ENCODE results near the gene PLPP4.

Gene PLPP4

GRCh38 chr10:120574981-120575380 lies 118.0 kb downstream of the PLPP4 start:
- Histone ChIP-seq H3K27me3 (ENCODE audit: control insufficient read depth, insufficient read depth, low read length) (no peaks in the 10 kb centered on the region), H3K36me3 (ENCODE audit: control insufficient read depth, insufficient read depth, low read length) (no peaks in the 10 kb centered on the region), H3K9ac (ENCODE audit: low read depth, low read length) (no peak overlapping the region), H3K9me3 (ENCODE audit: control insufficient read depth, insufficient read depth, low read length) (no peaks in the 10 kb centered on the region), H3K27ac (ENCODE audit: low read depth, low read length) (no peak overlapping the region), H3K4me3 (ENCODE audit: low read depth, low read length) (no peak overlapping the region), H3K4me1 (ENCODE audit: control insufficient read depth, insufficient read depth, low read length) (0 out of 2 replicates have a peak, but pooled peaks cover 4% of the 10 kb centered on the region)

GRCh38 chr10:120575411-120575810 lies 118.4 kb downstream of the PLPP4 start:
- Histone ChIP-seq H3K4me1 (ENCODE audit: control insufficient read depth, insufficient read depth, low read length) (0 out of 2 replicates have a peak, but pooled peaks cover 4% of the 10 kb centered on the region), H3K9me3 (ENCODE audit: control insufficient read depth, insufficient read depth, low read length) (no peaks in the 10 kb centered on the region), H3K27me3 (ENCODE audit: control insufficient read depth, insufficient read depth, low read length) (no peaks in the 10 kb centered on the region), H3K9ac (ENCODE audit: low read depth, low read length) (no peak overlapping the region), H3K27ac (ENCODE audit: low read depth, low read length) (no peak overlapping the region), H3K4me3 (ENCODE audit: low read depth, low read length) (no peak overlapping the region), H3K36me3 (ENCODE audit: control insufficient read depth, insufficient read depth, low read length) (no peaks in the 10 kb centered on the region)

GRCh38 chr10:120578134-120578533 lies 121.1 kb downstream of the PLPP4 start:
- Histone ChIP-seq H3K4me1 (ENCODE audit: control insufficient read depth, insufficient read depth, low read length) (no peaks in the 10 kb centered on the region), H3K9me3 (ENCODE audit: control insufficient read depth, insufficient read depth, low read length) (no peaks in the 10 kb centered on the region), H3K4me3 (ENCODE audit: low read depth, low read length) (no peak overlapping the region), H3K36me3 (ENCODE audit: control insufficient read depth, insufficient read depth, low read length) (no peaks in the 10 kb centered on the region), H3K27ac (ENCODE audit: low read depth, low read length) (no peak overlapping the region), H3K27me3 (ENCODE audit: control insufficient read depth, insufficient read depth, low read length) (no peaks in the 10 kb centered on the region), H3K9ac (ENCODE audit: low read depth, low read length) (no peak overlapping the region)

GRCh38 chr10:120578890-120579289 lies 121.9 kb downstream of the PLPP4 start:
- Histone ChIP-seq H3K4me3 (ENCODE audit: low read depth, low read length) (no peak overlapping the region), H3K36me3 (ENCODE audit: control insufficient read depth, insufficient read depth, low read length) (no peaks in the 10 kb centered on the region), H3K4me1 (ENCODE audit: control insufficient read depth, insufficient read depth, low read length) (no peaks in the 10 kb centered on the region), H3K9me3 (ENCODE audit: control insufficient read depth, insufficient read depth, low read length) (no peaks in the 10 kb centered on the region), H3K9ac (ENCODE audit: low read depth, low read length) (no peak overlapping the region), H3K27ac (ENCODE audit: low read depth, low read length) (no peak overlapping the region), H3K27me3 (ENCODE audit: control insufficient read depth, insufficient read depth, low read length) (no peaks in the 10 kb centered on the region)

GRCh38 chr10:120580918-120581895 lies 124.2 kb downstream of the PLPP4 start:
- Histone ChIP-seq H3K27ac (ENCODE audit: low read depth, low read length) (no peak overlapping the region), H3K4me1 (ENCODE audit: control insufficient read depth, insufficient read depth, low read length) (0 out of 2 replicates have a peak, but pooled peaks cover 1% of the 10 kb centered on the region), H3K9ac (ENCODE audit: low read depth, low read length) (no peak overlapping the region), H3K4me3 (ENCODE audit: low read depth, low read length) (no peak overlapping the region), H3K9me3 (ENCODE audit: control insufficient read depth, insufficient read depth, low read length) (no peaks in the 10 kb centered on the region), H3K27me3 (ENCODE audit: control insufficient read depth, insufficient read depth, low read length) (no peaks in the 10 kb centered on the region), H3K36me3 (ENCODE audit: control insufficient read depth, insufficient read depth, low read length) (no peaks in the 10 kb centered on the region)

- Histone ChIP-seq H3K27me3 (ENCODE audit: control insufficient read depth, insufficient read depth, low read length) (no peaks in the 10 kb centered on the region), H3K4me1 (ENCODE audit: control insufficient read depth, insufficient read depth, low read length) (0 out of 2 replicates have a peak, but pooled peaks cover 6% of the 10 kb centered on the region), H3K9me3 (ENCODE audit: control insufficient read depth, insufficient read depth, low read length) (no peaks in the 10 kb centered on the region), H3K27ac (ENCODE audit: low read depth, low read length) (no peak overlapping the region), H3K4me3 (ENCODE audit: low read depth, low read length) (no peak overlapping the region), H3K36me3 (ENCODE audit: control insufficient read depth, insufficient read depth, low read length) (no peaks in the 10 kb centered on the region), H3K9ac (ENCODE audit: low read depth, low read length) (no peak overlapping the region)
Measured at GRCh38 chr10:120582753-120583152, 125.7 kb downstream of the PLPP4 start.

GRCh38 chr10:120583424-120584108 lies 126.5 kb downstream of the PLPP4 start:
- H3K9me3 ChIP-seq (ENCODE audit: control insufficient read depth, insufficient read depth, low read length): no peaks in the 10 kb centered on the region
- H3K4me3 ChIP-seq (ENCODE audit: low read depth, low read length): no peak overlapping the region
- H3K9ac ChIP-seq (ENCODE audit: low read depth, low read length): no peak overlapping the region
- H3K27ac ChIP-seq (ENCODE audit: low read depth, low read length): no peak overlapping the region
- H3K4me1 ChIP-seq (ENCODE audit: control insufficient read depth, insufficient read depth, low read length): 0 out of 2 replicates have a peak, but pooled peaks cover 6% of the 10 kb centered on the region
- H3K27me3 ChIP-seq (ENCODE audit: control insufficient read depth, insufficient read depth, low read length): no peaks in the 10 kb centered on the region
- H3K36me3 ChIP-seq (ENCODE audit: control insufficient read depth, insufficient read depth, low read length): no peaks in the 10 kb centered on the region

GRCh38 chr10:120584786-120585185 lies 127.8 kb downstream of the PLPP4 start:
- Histone ChIP-seq H3K4me1 (ENCODE audit: control insufficient read depth, insufficient read depth, low read length) (0 out of 2 replicates have a peak, but pooled peaks cover 6% of the 10 kb centered on the region), H3K9ac (ENCODE audit: low read depth, low read length) (no peak overlapping the region), H3K27ac (ENCODE audit: low read depth, low read length) (no peak overlapping the region), H3K36me3 (ENCODE audit: control insufficient read depth, insufficient read depth, low read length) (no peaks in the 10 kb centered on the region), H3K9me3 (ENCODE audit: control insufficient read depth, insufficient read depth, low read length) (no peaks in the 10 kb centered on the region), H3K4me3 (ENCODE audit: low read depth, low read length) (no peak overlapping the region), H3K27me3 (ENCODE audit: control insufficient read depth, insufficient read depth, low read length) (no peaks in the 10 kb centered on the region)

- Histone ChIP-seq H3K9me3 (ENCODE audit: control insufficient read depth, insufficient read depth, low read length) (no peaks in the 10 kb centered on the region), H3K36me3 (ENCODE audit: control insufficient read depth, insufficient read depth, low read length) (no peaks in the 10 kb centered on the region), H3K9ac (ENCODE audit: low read depth, low read length) (no peak overlapping the region), H3K27ac (ENCODE audit: low read depth, low read length) (no peak overlapping the region), H3K4me1 (ENCODE audit: control insufficient read depth, insufficient read depth, low read length) (0 out of 2 replicates have a peak, but pooled peaks cover 6% of the 10 kb centered on the region), H3K4me3 (ENCODE audit: low read depth, low read length) (no peak overlapping the region), H3K27me3 (ENCODE audit: control insufficient read depth, insufficient read depth, low read length) (no peaks in the 10 kb centered on the region)
Measured at GRCh38 chr10:120586471-120586872, 129.4 kb downstream of the PLPP4 start.

- Histone ChIP-seq H3K27me3 (ENCODE audit: control insufficient read depth, insufficient read depth, low read length) (no peaks in the 10 kb centered on the region), H3K4me3 (ENCODE audit: low read depth, low read length) (no peak overlapping the region), H3K27ac (ENCODE audit: low read depth, low read length) (no peak overlapping the region), H3K9ac (ENCODE audit: low read depth, low read length) (no peak overlapping the region), H3K4me1 (ENCODE audit: control insufficient read depth, insufficient read depth, low read length) (0 out of 2 replicates have a peak, but pooled peaks cover 6% of the 10 kb centered on the region), H3K36me3 (ENCODE audit: control insufficient read depth, insufficient read depth, low read length) (no peaks in the 10 kb centered on the region), H3K9me3 (ENCODE audit: control insufficient read depth, insufficient read depth, low read length) (no peaks in the 10 kb centered on the region)
Measured at GRCh38 chr10:120587061-120587460, 130.0 kb downstream of the PLPP4 start.

GRCh38 chr10:120588311-120588710 lies 131.3 kb downstream of the PLPP4 start:
- Histone ChIP-seq H3K9ac (ENCODE audit: low read depth, low read length) (no peak overlapping the region), H3K4me3 (ENCODE audit: low read depth, low read length) (no peak overlapping the region), H3K9me3 (ENCODE audit: control insufficient read depth, insufficient read depth, low read length) (no peaks in the 10 kb centered on the region), H3K36me3 (ENCODE audit: control insufficient read depth, insufficient read depth, low read length) (no peaks in the 10 kb centered on the region), H3K27ac (ENCODE audit: low read depth, low read length) (no peak overlapping the region), H3K4me1 (ENCODE audit: control insufficient read depth, insufficient read depth, low read length) (0 out of 2 replicates have a peak, but pooled peaks cover 6% of the 10 kb centered on the region), H3K27me3 (ENCODE audit: control insufficient read depth, insufficient read depth, low read length) (no peaks in the 10 kb centered on the region)
